Measurements from ENCODE around the gene FBXO31. TPM values are rescaled to one million over a fixed set of nuclear protein-coding genes. Genes with fewer than 3 reads are reported as not detected.

The FBXO31 gene
- total RNA-seq, 2 donors from 2014 or later: 25.3 to 36.0 TPM

GRCh38 chr16:87321336-87322107, 62.1 kb downstream of the FBXO31 start:
- Mint-ChIP-seq H3K27ac (peak overlapping the region; percentile 50 to 96), H3K36me3 (peaks cover 12 to 16% of the 10 kb centered on the region in 2 donors), H3K9me3 (no peaks in the 10 kb centered on the region)
- ATAC-seq (no peak), DNase-seq (ENCODE audit: low spot score in 2 of 2) (no peak)

DNA sequence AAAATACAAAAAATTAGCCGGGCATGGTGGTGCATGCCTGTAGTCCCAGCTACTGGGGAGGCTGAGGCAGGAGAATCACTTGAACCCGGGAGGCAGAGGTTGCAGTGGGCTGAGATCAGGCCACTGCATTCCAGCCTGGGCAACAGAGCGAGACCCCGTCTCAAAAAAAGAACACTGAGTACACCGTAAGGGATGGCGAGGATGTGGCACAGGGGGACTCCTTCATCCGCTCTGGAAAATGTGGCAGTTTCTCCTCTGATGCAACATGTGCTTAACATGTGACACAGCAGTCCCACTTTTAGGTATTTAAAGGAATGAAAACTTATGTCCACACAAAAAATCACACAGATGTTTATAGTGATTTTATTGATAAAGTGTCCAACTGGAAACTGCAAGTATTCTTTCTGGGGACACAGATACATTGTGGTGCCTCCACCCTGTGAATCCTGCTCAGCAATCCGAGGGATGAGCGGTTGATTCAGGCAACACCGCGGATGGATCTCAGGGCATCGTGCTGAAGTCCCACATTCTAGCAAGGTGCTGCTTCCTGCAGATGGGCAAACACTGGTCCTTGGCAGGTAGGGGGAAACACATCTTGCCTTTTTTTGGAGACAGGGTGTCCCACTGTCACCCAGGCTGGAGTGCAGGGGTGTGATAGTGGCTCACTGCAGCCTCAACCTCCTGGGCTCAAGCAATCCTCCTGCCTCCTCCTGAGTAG, 62.9 kb downstream of the FBXO31 start:
- ATAC-seq (no peak), DNase-seq (ENCODE audit: low spot score in 2 of 2) (no peak)
- no peaks in the 10 kb centered on the region for H3K9me3 Mint-ChIP-seq
- peak overlapping the region in 1 of 2 donors; percentile 50 for H3K27ac Mint-ChIP-seq
- peaks cover 12 to 16% of the 10 kb centered on the region in 2 donors for H3K36me3 Mint-ChIP-seq

DNA sequence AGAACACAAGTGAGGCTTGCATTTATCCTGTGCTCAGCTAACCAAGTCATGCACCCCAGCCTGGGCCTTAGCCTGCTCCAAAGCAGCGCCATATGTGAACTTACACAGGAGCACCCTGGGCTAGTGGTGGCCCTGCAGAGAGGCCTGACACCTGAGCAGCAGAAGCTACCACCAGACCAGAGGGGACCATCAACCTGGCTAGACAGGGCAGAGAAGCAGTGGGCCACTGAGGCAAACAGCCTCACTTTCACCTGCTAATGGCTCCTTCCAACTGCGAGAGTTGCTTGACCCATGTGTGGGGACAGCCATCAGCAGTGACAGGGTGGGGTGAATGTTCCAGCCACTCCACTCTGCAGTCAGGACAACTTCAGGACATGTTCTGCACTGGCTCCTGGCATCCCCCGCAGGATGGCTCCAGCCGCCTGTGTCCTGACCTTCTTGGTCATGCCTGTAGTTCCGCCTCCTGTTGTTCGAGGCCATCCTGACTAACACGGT, 63.5 kb downstream of the FBXO31 start:
- no peaks in the 10 kb centered on the region for H3K9me3 Mint-ChIP-seq
- H3K36me3 Mint-ChIP-seq: peaks cover 12 to 16% of the 10 kb centered on the region in 2 donors
- DNase-seq (ENCODE audit: low spot score in 2 of 2): no peak
- H3K27ac Mint-ChIP-seq: no peak overlapping the region
- ATAC-seq: no peak

DNA sequence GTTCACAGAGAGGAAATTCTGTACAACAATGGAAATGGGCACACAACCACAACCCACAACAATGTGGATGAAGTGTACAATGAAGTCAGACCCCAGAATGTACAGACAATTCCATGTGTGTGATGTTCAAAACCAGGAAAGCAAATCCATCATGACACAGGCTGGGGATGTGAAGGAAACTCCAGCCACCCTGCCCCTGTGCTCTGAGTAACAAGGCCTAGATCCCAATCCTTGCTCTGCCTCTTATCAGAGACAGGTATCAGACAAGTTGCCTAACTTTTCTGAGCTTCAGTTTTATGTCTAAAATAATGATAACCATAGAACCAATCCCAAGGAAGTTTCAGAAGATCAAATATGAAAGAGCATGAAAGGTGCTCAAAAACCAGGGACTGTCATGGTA, 64.6 kb downstream of the FBXO31 start:
- ATAC-seq (no peak), DNase-seq (ENCODE audit: low spot score in 2 of 2) (no peak)
- H3K36me3 Mint-ChIP-seq: peaks cover 12 to 16% of the 10 kb centered on the region in 2 donors
- peak overlapping the region; percentile 94 to 99 for H3K27ac Mint-ChIP-seq
- no peaks in the 10 kb centered on the region for H3K9me3 Mint-ChIP-seq

DNA sequence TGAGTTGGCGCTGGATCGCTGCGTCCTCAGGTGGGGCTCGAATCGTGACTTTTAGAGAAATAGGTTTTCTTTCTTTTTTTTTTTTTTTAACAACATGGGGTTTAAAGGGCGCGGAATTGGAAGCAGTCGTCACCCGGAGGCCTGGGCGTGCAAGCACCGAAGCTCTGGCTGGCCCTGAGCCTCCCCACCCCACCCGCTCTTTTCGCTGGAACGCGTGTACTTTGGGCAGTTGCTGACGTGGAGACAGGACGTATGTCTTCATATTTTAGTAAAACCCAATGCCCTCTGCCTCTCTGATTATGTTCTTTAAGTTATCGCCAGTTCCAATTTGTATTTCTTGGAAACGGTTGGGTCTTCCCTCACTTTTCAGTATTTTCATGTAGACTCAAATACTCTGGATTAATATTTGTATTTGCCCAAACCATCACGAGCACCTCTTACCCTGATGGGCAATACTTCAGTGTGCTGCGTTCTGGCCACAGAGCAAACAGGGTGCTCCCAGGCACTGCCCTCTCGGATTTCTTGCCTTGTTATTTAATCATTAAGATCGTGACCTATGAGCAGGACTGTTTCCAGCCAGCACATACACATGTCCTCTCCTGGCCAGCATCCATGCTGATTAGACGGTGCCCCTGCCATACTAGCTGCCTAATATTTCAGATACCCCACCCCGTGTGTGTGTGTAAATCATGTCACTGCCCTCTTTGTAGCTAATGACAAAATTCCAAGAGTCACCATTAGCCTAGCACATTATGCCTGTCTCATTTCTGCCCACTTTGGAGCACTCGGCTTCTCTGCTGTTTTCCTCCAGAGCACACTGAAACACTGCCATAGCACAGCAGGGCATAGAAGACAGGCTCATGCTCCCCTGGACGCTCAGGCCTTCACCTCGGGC, 65.6 kb downstream of the FBXO31 start:
- ATAC-seq (peak; percentile 31 to 38), DNase-seq (ENCODE audit: low spot score in 2 of 2) (peak in 1 of 2 donors; percentile 43)
- Mint-ChIP-seq H3K36me3 (peaks cover 12 to 16% of the 10 kb centered on the region in 2 donors), H3K9me3 (no peaks in the 10 kb centered on the region), H3K27ac (peak overlapping the region; percentile 94 to 99)

GRCh38 chr16:87316923-87317749, 66.4 kb downstream of the FBXO31 start, which contains the start of gene C16orf95:
Gene C16orf95 (minus strand): TSS chr16:87317392. CDS start chr16:87317242, 150 bp downstream.
- DNase-seq (ENCODE audit: low spot score in 2 of 2): peak; percentile 97 to 99
- Mint-ChIP-seq H3K36me3 (peaks cover 12 to 16% of the 10 kb centered on the region in 2 donors), H3K27ac (peak within 1 kb of the TSS; percentile 94 to 99), H3K9me3 (no peaks in the 10 kb centered on the region)
- peak; percentile 95 to 97 for ATAC-seq

DNA sequence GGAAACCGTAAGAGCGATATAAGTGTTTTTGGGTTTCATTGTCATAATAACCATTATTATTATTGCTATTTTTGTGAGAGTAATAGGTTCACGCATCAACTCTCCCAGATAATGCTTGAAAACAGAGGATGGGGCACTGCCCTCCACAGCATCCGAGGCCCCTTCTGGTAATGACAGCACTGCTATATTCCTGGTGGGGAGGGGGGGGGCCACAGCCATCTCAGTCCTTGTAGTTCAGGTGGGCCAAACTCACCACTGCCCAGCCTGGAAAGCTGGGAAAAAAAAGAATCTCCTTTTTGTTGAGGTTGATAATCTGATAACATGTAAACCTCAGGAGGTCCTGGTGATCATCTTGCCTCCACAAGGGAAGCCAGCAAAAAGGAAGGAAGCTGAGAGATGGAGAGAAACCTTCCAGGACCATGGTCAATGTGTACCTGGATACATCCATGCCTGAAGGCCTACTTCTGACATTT, 67.1 kb downstream of the FBXO31 start:
- DNase-seq (ENCODE audit: low spot score in 2 of 2): no peak
- no peak for ATAC-seq
- Mint-ChIP-seq H3K9me3 (no peaks in the 10 kb centered on the region), H3K27ac (peak overlapping the region; percentile 94 to 99), H3K36me3 (peaks cover 12 to 16% of the 10 kb centered on the region in 2 donors)

DNA sequence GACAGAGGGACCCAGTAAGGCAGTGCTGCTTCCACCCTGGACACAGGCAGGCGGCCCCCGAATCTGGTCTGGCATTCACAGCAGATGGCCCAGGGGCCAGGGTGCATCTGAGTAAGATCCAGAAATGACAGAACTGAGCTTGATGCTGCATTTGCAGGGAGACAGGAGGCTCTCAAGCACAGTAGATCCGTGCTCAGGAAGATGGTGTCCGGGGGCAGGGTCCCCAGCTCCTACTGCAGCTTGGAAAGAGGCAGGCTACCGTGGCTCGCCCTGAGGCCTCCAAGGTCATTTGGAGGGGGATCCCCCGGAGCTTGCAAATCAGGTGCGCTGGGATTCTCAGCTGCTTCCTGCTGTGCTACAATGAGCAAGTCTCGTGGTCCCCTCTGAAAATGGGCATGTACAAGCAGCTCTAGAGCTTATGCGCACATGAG, 68.6 kb downstream of the FBXO31 start:
- peak overlapping the region in 1 of 2 donors; percentile 99 for H3K27ac Mint-ChIP-seq

DNA sequence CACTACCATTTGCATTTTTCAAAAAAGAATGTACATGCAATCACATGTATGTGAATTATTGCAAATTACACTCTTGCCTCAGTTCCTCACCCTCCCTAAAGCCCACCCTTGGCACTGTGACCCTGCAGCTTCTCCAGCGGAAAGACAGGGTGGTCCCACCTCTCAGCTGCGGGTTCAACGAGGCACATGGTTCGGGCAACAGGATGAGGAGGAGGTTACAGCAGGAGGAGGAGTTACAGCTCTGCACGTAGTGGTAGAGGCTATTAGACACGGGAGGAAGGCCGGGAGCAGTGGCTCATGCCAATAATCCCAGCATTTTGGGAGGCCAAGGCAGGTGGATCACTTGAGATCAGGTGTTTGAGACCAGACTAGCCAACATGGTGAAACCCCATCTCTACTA, 71.6 kb downstream of the FBXO31 start:
- peaks cover 5 to 6% of the 10 kb centered on the region in 2 donors for H3K36me3 Mint-ChIP-seq
- ATAC-seq: no peak

More for the DNA sequence above, 68.6 kb downstream of the FBXO31 start:
- Mint-ChIP-seq H3K9me3 (no peaks in the 10 kb centered on the region), H3K36me3 (peaks cover 12 to 16% of the 10 kb centered on the region in 2 donors)
- DNase-seq (ENCODE audit: low spot score in 2 of 2): no peak
- ATAC-seq: no peak

DNA sequence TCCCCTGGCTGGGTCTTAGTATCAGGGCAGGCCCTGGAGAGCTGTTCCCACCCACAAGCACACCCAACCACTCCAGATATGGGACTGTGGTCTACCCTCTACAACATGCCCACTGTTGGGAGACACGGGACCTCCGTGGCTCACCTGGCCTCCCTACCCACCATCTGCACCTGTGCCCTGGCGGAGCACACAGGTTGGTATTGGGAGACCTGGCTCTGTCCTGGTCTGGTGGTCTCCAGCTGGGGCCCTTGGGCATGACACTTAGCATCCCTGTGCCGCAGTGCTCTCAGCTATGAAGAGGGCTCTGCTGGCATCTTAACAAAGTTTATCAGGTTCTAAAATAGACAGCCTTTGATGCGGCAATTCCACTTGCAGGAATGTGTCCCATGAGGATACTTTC, 72.2 kb downstream of the FBXO31 start:
- ATAC-seq (no peak), DNase-seq (ENCODE audit: low spot score in 2 of 2) (peak in 1 of 2 donors; percentile 28)
- Mint-ChIP-seq H3K36me3 (peaks cover 5 to 6% of the 10 kb centered on the region in 2 donors), H3K27ac (no peak overlapping the region), H3K9me3 (peaks cover 0 to 4% of the 10 kb centered on the region in 2 donors)

More for the DNA sequence above, 71.6 kb downstream of the FBXO31 start:
- peak overlapping the region in 1 of 2 donors; percentile 50 for H3K27ac Mint-ChIP-seq
- peak in 1 of 2 donors; percentile 31 for DNase-seq (ENCODE audit: low spot score in 2 of 2)
- peaks cover 0 to 4% of the 10 kb centered on the region in 2 donors for H3K9me3 Mint-ChIP-seq

DNA sequence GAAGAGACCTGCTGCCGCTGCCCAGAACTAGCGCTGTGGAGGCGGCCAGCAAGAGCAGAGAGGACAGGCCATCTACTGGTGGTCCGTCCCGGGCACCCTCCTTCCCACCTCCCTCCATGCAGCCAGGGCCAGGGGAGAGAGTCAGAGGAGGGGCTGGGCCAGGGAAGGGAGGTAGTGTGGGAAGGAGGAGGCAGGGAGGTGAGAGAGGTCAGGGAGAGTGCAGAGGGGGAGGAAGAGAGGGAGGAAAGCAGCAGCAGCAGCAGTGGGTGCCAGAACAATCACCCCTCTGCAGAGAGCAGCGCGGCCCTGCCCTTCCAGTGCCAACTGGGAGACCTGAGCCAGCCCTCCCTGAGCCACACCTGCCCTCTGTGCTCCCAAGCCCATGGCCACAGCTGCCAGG, 73.0 kb downstream of the FBXO31 start:
- DNase-seq (ENCODE audit: low spot score in 2 of 2) (peak in 1 of 2 donors; percentile 42), ATAC-seq (no peak)
- H3K9me3 Mint-ChIP-seq: peaks cover 0 to 4% of the 10 kb centered on the region in 2 donors
- H3K36me3 Mint-ChIP-seq: peaks cover 5 to 6% of the 10 kb centered on the region in 2 donors
- no peak overlapping the region for H3K27ac Mint-ChIP-seq

DNA sequence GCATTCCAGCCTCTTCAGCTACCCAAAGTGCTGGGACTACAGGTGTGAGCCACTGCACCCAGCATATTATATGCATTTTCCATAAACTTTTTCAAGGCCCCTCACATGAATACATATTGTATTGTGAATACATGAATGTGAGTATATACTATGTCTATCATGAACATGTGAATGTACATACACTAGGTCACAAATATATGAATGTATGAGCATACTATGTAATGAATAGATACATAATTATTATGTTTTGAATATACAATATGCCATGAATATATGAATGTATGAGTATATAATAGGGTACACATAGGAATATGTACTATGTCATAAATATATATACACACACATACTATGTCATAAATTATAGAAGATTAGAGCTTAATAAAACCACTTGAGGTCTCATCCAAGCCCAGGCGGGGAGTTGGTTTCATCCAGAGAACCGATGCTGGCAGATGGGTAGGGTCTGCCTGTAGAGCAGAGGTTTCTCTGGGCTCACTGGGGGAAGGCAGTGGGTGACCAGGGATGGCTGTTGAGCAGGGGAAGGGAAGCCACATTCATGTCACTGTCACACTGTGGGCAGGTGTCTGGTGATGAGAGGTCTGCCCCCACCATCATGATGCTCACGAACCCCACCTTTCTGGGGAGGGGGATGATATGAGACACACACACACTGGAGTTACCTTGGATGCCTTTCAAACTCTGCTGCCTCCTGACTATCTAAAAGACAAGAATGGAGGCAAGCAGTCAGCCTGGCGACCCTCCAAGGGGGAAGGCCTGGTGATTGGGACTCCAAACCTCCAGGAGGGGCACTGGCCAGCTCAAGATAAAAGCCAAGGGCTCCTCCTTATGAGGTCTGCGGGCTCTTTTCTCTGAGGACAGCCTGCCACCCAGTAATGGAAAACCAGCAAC, 73.7 kb downstream of the FBXO31 start:
- H3K27ac Mint-ChIP-seq: no peak overlapping the region
- ATAC-seq (no peak), DNase-seq (ENCODE audit: low spot score in 2 of 2) (no peak)
- peaks cover 5 to 6% of the 10 kb centered on the region in 2 donors for H3K36me3 Mint-ChIP-seq
- H3K9me3 Mint-ChIP-seq: peaks cover 0 to 4% of the 10 kb centered on the region in 2 donors

DNA sequence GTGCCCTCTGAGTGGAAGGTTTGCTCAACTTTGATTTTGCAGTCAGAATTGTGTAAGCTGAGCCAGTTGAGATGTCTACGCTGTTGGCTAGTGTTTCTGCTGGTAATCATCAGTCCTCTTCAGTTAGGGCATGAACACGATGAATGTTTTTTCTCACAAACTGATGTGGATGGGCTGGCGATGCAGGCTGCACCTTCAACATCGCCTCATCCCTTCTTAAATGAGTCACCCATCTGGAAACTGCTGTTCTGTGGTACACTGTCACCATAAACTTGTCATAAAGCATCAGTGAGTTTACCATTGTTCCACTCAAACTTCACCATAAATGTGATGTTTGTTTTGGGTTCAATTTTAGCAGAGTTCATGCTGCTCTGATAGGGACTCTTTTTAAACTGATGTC, 74.8 kb downstream of the FBXO31 start:
- H3K27ac Mint-ChIP-seq: peak overlapping the region in 1 of 2 donors; percentile 56
- H3K9me3 Mint-ChIP-seq: peaks cover 0 to 4% of the 10 kb centered on the region in 2 donors
- DNase-seq (ENCODE audit: low spot score in 2 of 2) (peak in 1 of 2 donors; percentile 27), ATAC-seq (peak; percentile 79 to 98)
- H3K36me3 Mint-ChIP-seq: peaks cover 5 to 6% of the 10 kb centered on the region in 2 donors

GRCh38 chr16:87306516-87306915, 77.1 kb downstream of the FBXO31 start:
- ATAC-seq: no peak
- peaks cover 0 to 4% of the 10 kb centered on the region in 2 donors for H3K9me3 Mint-ChIP-seq

More at GRCh38 chr16:87306516-87306915, 77.1 kb downstream of the FBXO31 start:
- Mint-ChIP-seq H3K36me3 (peaks cover 5 to 6% of the 10 kb centered on the region in 2 donors), H3K27ac (no peak overlapping the region)
- no peak for DNase-seq (ENCODE audit: low spot score in 2 of 2)

Data from activated naive CD4-positive, alpha-beta T cell treated with anti-CD3 and anti-CD28 coated beads, Interleukin-2, amount 50 U/mL, for 72 hours (primary cell).